HG03378 (cell line): ENCODE data around the gene HGFAC.
"Not testable (repeated sequence)": the region's sequence is repeated elsewhere in the genome, so short reads cannot be mapped to it uniquely, and the experiment has no call there.

Experiments used
- ATAC-seq: cut with Tn5 transposase; IDR thresholded peaks from one replicate; pipeline ENCODE4 v1.9.1; 2021; ENCODE audit warnings: mild to moderate bottlenecking, moderate library complexity; ENCODE audit not compliant: unreplicated experiment

Gene HGFAC

GRCh38 chr4:3440011-3440410 lies 1.8 kb upstream of the HGFAC start:
- no peak for ATAC-seq

- ATAC-seq = no peak
These were observed 728 bp upstream of the HGFAC start for GRCh38 chr4:3440979-3441500.

- ATAC-seq = no peak
These were observed 741 bp downstream of the HGFAC start for GRCh38 chr4:3442460-3442958.

- ATAC-seq = no peak
These were observed 1.4 kb downstream of the HGFAC start for GRCh38 chr4:3442959-3443749.

GRCh38 chr4:3443750-3444309 lies 2.1 kb downstream of the HGFAC start:
- ATAC-seq = no peak

- no peak for ATAC-seq
These were observed 2.8 kb downstream of the HGFAC start for GRCh38 chr4:3444351-3445110.

- no peak for ATAC-seq
These were observed 3.5 kb downstream of the HGFAC start for GRCh38 chr4:3445111-3445820.

GRCh38 chr4:3445829-3446545 lies 4.2 kb downstream of the HGFAC start:
- no peak for ATAC-seq

GRCh38 chr4:3446631-3447320 lies 5.0 kb downstream of the HGFAC start:
- no peak for ATAC-seq

GRCh38 chr4:3447431-3448395 lies 5.9 kb downstream of the HGFAC start:
- ATAC-seq = no peak

GRCh38 chr4:3449047-3449573 lies 7.3 kb downstream of the HGFAC start:
- no peak for ATAC-seq

GRCh38 chr4:3449574-3450534 lies 8.1 kb downstream of the HGFAC start:
- ATAC-seq = no peak

GRCh38 chr4:3450643-3451042 lies 8.9 kb downstream of the HGFAC start:
- ATAC-seq = no peak

GRCh38 chr4:3451956-3452355 lies 10.2 kb downstream of the HGFAC start:
- ATAC-seq = no peak

- ATAC-seq = no peak
These were observed 10.6 kb downstream of the HGFAC start for GRCh38 chr4:3452376-3452775.

GRCh38 chr4:3455596-3455995 lies 13.8 kb downstream of the HGFAC start:
- ATAC-seq = not testable (repeated sequence)

- no peak for ATAC-seq
These were observed 16.6 kb downstream of the HGFAC start for GRCh38 chr4:3458371-3458770.
